ENCODE measurements around the gene HDX. TPM values are rescaled to one million over a fixed set of nuclear protein-coding genes. Genes with fewer than 3 reads are reported as not detected.
"Not testable (repeated sequence)": the region's sequence is repeated elsewhere in the genome, so short reads cannot be mapped to it uniquely, and the experiment has no call there.

The HDX gene, protein sequence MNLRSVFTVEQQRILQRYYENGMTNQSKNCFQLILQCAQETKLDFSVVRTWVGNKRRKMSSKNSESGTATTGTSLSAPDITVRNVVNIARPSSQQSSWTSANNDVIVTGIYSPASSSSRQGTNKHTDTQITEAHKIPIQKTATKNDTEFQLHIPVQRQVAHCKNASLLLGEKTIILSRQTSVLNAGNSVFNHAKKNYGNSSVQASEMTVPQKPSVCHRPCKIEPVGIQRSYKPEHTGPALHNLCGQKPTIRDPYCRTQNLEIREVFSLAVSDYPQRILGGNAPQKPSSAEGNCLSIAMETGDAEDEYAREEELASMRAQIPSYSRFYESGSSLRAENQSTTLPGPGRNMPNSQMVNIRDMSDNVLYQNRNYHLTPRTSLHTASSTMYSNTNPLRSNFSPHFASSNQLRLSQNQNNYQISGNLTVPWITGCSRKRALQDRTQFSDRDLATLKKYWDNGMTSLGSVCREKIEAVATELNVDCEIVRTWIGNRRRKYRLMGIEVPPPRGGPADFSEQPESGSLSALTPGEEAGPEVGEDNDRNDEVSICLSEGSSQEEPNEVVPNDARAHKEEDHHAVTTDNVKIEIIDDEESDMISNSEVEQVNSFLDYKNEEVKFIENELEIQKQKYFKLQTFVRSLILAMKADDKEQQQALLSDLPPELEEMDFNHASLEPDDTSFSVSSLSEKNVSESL
- total RNA-seq: 1 to 10 TPM; 1.4 to 1.5 TPM

DNA sequence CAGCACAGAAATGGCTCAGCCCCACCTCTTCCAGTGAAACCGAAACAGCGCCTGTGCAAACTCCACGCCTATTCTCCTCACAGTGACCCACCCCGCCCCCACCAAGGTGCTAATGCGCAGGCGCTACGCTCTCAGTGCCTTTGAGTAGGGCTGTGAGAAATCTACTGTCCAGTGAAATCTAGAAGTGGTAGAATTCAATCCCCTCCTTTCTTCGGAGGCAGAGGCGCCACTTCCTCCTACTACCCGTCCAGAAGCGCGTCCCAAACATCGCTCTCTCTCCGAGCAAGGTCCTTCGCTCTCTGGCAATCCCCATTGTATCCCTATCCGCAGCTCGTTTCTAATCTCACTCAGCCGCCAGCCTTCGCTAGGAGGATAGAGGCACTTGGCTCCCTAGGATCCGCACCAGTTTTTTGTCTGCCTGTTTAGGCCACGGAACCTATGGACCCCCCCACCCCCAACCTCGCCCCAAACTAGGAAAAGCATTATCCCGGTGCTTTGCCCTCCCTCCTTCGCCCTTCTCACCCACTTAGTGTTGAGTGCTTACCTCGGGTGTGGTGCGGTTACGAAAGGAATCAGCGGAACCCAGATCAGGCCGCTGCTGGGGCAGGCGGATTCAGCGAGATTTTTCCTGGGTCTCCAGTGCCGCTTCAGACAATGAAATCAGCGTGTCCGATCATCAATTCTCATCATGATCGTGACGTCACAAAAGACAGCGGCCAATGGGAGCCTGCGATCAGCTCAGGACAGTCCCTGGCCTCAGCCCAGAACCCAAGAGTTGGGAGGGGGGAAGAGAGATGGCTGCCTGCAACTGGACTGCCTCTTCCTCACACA is at the start of gene HDX:
HDX (minus strand) TSS at position 656 of the 831 bp plus-strand sequence. CDS start 27,056 bp downstream, outside the sequence.
- Mint-ChIP-seq H3K9me3 (ENCODE audit: low read depth) (no peaks in the 10 kb centered on the region), H3K36me3 (peaks cover 3% of the 10 kb centered on the region), H3K4me1 (peaks cover 5% of the 10 kb centered on the region), H3K27ac (peak within 1 kb of the TSS; percentile 91), H3K4me3 (peak within 1 kb of the TSS; percentile 72), H3K27me3 (no peaks in the 10 kb centered on the region)
- DNase-seq (peak; percentile 78), ATAC-seq (peak; percentile 95)
- CTCF ChIA-PET: no interaction called here

- H3K27ac Mint-ChIP-seq; H3K4me3 Mint-ChIP-seq; CTCF ChIA-PET; H3K4me1 Mint-ChIP-seq; H3K36me3 Mint-ChIP-seq; ATAC-seq; H3K27me3 Mint-ChIP-seq; H3K9me3 Mint-ChIP-seq (ENCODE audit: low read depth); DNase-seq: not testable (repeated sequence)
Measured at GRCh38 chrX:84541315-84541714, 39.1 kb upstream of the HDX start.

DNA sequence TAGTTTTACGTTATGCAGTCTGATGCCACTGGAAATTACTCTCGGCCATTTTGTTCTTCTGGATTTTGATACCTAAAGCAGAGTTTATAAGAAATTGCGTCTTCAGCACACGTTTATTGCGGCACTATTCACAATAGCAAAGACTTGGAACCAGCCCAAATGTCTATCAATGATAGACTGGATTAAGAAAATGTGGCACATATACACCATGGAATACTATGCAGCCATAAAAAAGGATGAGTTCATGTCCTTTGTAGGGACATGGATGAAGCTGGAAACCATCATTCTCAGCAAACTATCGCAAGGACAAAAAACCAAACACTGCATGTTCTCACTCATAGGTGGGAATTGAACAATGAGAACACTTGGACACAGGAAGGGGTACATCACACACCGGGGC is 35.4 kb upstream of the HDX start:
- H3K36me3 Mint-ChIP-seq; H3K4me3 Mint-ChIP-seq; H3K9me3 Mint-ChIP-seq (ENCODE audit: low read depth); ATAC-seq; H3K4me1 Mint-ChIP-seq; H3K27ac Mint-ChIP-seq; DNase-seq; CTCF ChIA-PET; H3K27me3 Mint-ChIP-seq: not testable (repeated sequence)

DNA sequence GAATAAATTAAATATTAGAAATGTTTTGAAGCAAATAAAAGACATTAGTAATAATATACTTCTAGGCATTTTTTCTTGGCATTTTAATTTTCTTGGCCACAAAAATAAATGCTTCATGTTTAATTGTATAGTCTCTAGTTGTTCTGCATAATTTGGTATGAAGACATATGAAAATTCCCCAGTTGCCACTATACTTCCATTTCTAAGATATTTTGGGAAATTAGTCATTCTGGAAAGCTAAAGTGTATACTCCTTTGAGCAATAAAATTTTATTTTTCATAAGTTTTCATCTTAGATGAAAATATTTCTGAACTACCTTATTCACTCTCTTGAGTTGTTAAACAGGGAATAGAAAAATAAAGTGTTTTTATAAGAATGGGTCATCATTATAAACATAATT is 13.8 kb downstream of the HDX start:
- no peaks in the 10 kb centered on the region for H3K27me3 Mint-ChIP-seq
- ATAC-seq (no peak), DNase-seq (no peak)
- H3K4me3 Mint-ChIP-seq: no peak overlapping the region
- peaks cover 4% of the 10 kb centered on the region for H3K36me3 Mint-ChIP-seq
- H3K9me3 Mint-ChIP-seq (ENCODE audit: low read depth): peaks cover 2% of the 10 kb centered on the region
- no peak overlapping the region for H3K27ac Mint-ChIP-seq
- CTCF ChIA-PET: no interaction called here
- H3K4me1 Mint-ChIP-seq: no peaks in the 10 kb centered on the region

- Mint-ChIP-seq H3K27ac (no peak overlapping the region), H3K4me3 (no peak overlapping the region), H3K27me3 (no peaks in the 10 kb centered on the region), H3K36me3 (peaks cover 4% of the 10 kb centered on the region), H3K9me3 (ENCODE audit: low read depth) (peaks cover 2% of the 10 kb centered on the region), H3K4me1 (no peaks in the 10 kb centered on the region)
- DNase-seq (no peak), ATAC-seq (no peak)
- CTCF ChIA-PET: no interaction called here
Measured at GRCh38 chrX:84487365-84488353, 14.6 kb downstream of the HDX start.

DNA sequence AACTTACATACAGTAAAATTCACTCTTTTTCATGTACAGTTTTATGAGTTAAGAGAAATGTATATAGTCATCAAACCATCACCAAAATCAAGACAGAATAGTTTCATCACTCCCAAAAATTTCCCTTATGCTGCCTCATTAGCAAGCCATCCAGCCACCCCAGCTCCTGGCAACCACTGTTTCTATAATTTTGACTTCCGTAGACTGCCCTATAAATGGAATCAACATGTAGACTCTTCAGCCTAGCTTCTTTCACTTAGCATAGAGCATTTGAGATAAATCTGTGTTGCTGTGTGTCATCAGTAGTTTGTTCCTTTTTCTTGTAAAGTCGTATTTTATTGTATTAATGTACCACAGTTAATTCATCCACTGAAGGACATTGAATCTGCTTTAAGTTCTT is 23.2 kb downstream of the HDX start:
- Mint-ChIP-seq H3K4me1 (no peaks in the 10 kb centered on the region), H3K4me3 (no peak overlapping the region), H3K27ac (no peak overlapping the region), H3K27me3 (no peaks in the 10 kb centered on the region), H3K36me3 (peaks cover 4% of the 10 kb centered on the region), H3K9me3 (ENCODE audit: low read depth) (peaks cover 2% of the 10 kb centered on the region)
- CTCF ChIA-PET: interaction anchor here (0.6 kb wide), 1 partner anchor 627 kb away, joined by 3 read pairs; no protein-coding TSS in a partner anchor
- no peak for DNase-seq
- ATAC-seq: no peak

- Mint-ChIP-seq H3K27me3 (no peaks in the 10 kb centered on the region), H3K9me3 (ENCODE audit: low read depth) (peaks cover 2% of the 10 kb centered on the region), H3K4me3 (no peak overlapping the region), H3K27ac (no peak overlapping the region), H3K4me1 (no peaks in the 10 kb centered on the region), H3K36me3 (no peaks in the 10 kb centered on the region)
- no peak for DNase-seq
- CTCF ChIA-PET: no interaction called here
- no peak for ATAC-seq
Measured at GRCh38 chrX:84477114-84477513, 25.1 kb downstream of the HDX start.

- ATAC-seq (no peak), DNase-seq (no peak)
- Mint-ChIP-seq H3K4me3 (no peak overlapping the region), H3K27me3 (no peaks in the 10 kb centered on the region), H3K9me3 (ENCODE audit: low read depth) (no peaks in the 10 kb centered on the region), H3K4me1 (no peaks in the 10 kb centered on the region), H3K27ac (no peak overlapping the region), H3K36me3 (no peaks in the 10 kb centered on the region)
- CTCF ChIA-PET: no interaction called here
Measured at GRCh38 chrX:84475596-84475995, 26.7 kb downstream of the HDX start.

GRCh38 chrX:84475101-84475500 is 27.2 kb downstream of the HDX start:
- CTCF ChIA-PET: no interaction called here
- Mint-ChIP-seq H3K27me3 (no peaks in the 10 kb centered on the region), H3K36me3 (no peaks in the 10 kb centered on the region), H3K9me3 (ENCODE audit: low read depth) (no peaks in the 10 kb centered on the region), H3K27ac (no peak overlapping the region), H3K4me3 (no peak overlapping the region), H3K4me1 (no peaks in the 10 kb centered on the region)
- ATAC-seq (no peak), DNase-seq (no peak)

DNA sequence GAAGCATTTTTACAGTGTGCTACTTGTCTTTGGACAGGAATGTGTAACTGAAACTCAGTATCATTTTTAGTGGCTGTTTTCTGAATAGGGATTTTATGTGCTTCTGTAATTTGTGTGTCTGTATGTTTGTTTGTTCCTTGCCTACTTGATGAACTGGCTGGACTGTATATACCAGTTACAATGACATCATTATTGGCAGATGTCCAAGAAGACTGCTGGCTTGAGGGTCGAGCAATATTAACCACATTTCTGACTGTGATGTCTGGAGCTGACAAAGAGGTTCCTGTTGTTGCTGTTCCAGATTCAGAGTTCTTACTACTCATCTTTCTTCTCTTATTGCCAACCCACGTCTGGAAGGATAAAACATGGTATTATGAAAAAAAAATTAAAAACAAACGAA is 33.0 kb downstream of the HDX start:
- H3K27ac Mint-ChIP-seq: no peak overlapping the region
- CTCF ChIA-PET: no interaction called here
- no peak overlapping the region for H3K4me3 Mint-ChIP-seq
- no peaks in the 10 kb centered on the region for H3K27me3 Mint-ChIP-seq
- H3K4me1 Mint-ChIP-seq: no peaks in the 10 kb centered on the region
- DNase-seq (no peak), ATAC-seq (no peak)
- H3K36me3 Mint-ChIP-seq: peaks cover 2% of the 10 kb centered on the region
- H3K9me3 Mint-ChIP-seq (ENCODE audit: low read depth): no peaks in the 10 kb centered on the region

- CTCF ChIA-PET: no interaction called here
- no peak for DNase-seq
- Mint-ChIP-seq H3K4me3 (no peak overlapping the region), H3K27ac (no peak overlapping the region), H3K36me3 (peaks cover 2% of the 10 kb centered on the region), H3K27me3 (no peaks in the 10 kb centered on the region), H3K4me1 (no peaks in the 10 kb centered on the region), H3K9me3 (ENCODE audit: low read depth) (no peaks in the 10 kb centered on the region)
- ATAC-seq: no peak
Measured at GRCh38 chrX:84467898-84468297, 34.4 kb downstream of the HDX start.

GRCh38 chrX:84453351-84454246 is 48.7 kb downstream of the HDX start:
- Mint-ChIP-seq H3K9me3 (ENCODE audit: low read depth) (peaks cover 6% of the 10 kb centered on the region), H3K4me3 (no peak overlapping the region), H3K4me1 (no peaks in the 10 kb centered on the region), H3K27ac (no peak overlapping the region), H3K27me3 (no peaks in the 10 kb centered on the region), H3K36me3 (peaks cover 1% of the 10 kb centered on the region)
- DNase-seq (no peak), ATAC-seq (no peak)
- CTCF ChIA-PET: no interaction called here

Measured in activated CD8-positive, alpha-beta memory T cell treated with anti-CD3 and anti-CD28 coated beads, Interleukin-2, amount 10 ng/mL, durations not matched to agents 7 days and 5 days (primary cell).